ENCODE results near the gene RNF20.
"Not testable (repeated sequence)": the region's sequence is repeated elsewhere in the genome, so short reads cannot be mapped to it uniquely, and the experiment has no call there.

The RNF20 gene

GRCh38 chr9:101533334-101534204, at the start of gene RNF20:
Gene RNF20, plus strand, starts transcription at chr9:101533853. Its CDS starts 1,571 bp downstream, at chr9:101535424.
- peak; percentile 98 to 99 (median 98) for DNase-seq

GRCh38 chr9:101484046-101484445, 49.6 kb upstream of the RNF20 start:
- no peak for DNase-seq

GRCh38 chr9:101485924-101486692, 47.5 kb upstream of the RNF20 start:
- DNase-seq: no peak

GRCh38 chr9:101486693-101487442, 46.8 kb upstream of the RNF20 start:
- DNase-seq: no peak

GRCh38 chr9:101487443-101487840, 46.2 kb upstream of the RNF20 start:
- no peak for DNase-seq

GRCh38 chr9:101495810-101496209, 37.8 kb upstream of the RNF20 start:
- no peak for DNase-seq

- no peak for DNase-seq
Measured at GRCh38 chr9:101498323-101498722, 35.3 kb upstream of the RNF20 start.

- no peak for DNase-seq
Measured at GRCh38 chr9:101504188-101504587, 29.5 kb upstream of the RNF20 start.

GRCh38 chr9:101508211-101508610, 25.4 kb upstream of the RNF20 start:
- DNase-seq: no peak

GRCh38 chr9:101509572-101509971, 24.1 kb upstream of the RNF20 start:
- no peak for DNase-seq

GRCh38 chr9:101510459-101510858, 23.2 kb upstream of the RNF20 start:
- DNase-seq: no peak

GRCh38 chr9:101511009-101511408, 22.6 kb upstream of the RNF20 start:
- DNase-seq: no peak

- DNase-seq: no peak
Measured at GRCh38 chr9:101512116-101512515, 21.5 kb upstream of the RNF20 start.

GRCh38 chr9:101513351-101513750, 20.3 kb upstream of the RNF20 start:
- no peak for DNase-seq

- no peak for DNase-seq
Measured at GRCh38 chr9:101514071-101514470, 19.6 kb upstream of the RNF20 start.

GRCh38 chr9:101516655-101517054, 17.0 kb upstream of the RNF20 start:
- DNase-seq: no peak

- DNase-seq: not testable (repeated sequence)
Measured at GRCh38 chr9:101518489-101518888, 15.2 kb upstream of the RNF20 start.

- no peak for DNase-seq
Measured at GRCh38 chr9:101524371-101524770, 9.3 kb upstream of the RNF20 start.

GRCh38 chr9:101527066-101527465, 6.6 kb upstream of the RNF20 start:
- DNase-seq: no peak

- no peak for DNase-seq
Measured at GRCh38 chr9:101528015-101528414, 5.6 kb upstream of the RNF20 start.

GRCh38 chr9:101530076-101530711, 3.5 kb upstream of the RNF20 start:
- DNase-seq: peak; percentile 5 to 21 (median 10)

- no peak for DNase-seq
Measured at GRCh38 chr9:101536351-101536750, 2.7 kb downstream of the RNF20 start.

- no peak for DNase-seq
Measured at GRCh38 chr9:101536938-101537337, 3.3 kb downstream of the RNF20 start.
